Hepatocyte (in vitro differentiated cells): ENCODE measurements around the gene DPY19L1.
"Not testable (repeated sequence)": the region's sequence is repeated elsewhere in the genome, so short reads cannot be mapped to it uniquely, and the experiment has no call there.

Source experiments
- EZH2 ChIP-seq: fragments of 200-600 bp; sonication (generic); IDR thresholded peaks from 2 replicates; pipeline ENCODE4 v1.6.1; 2016; ENCODE audit warnings: antibody characterized with exemption, mild to moderate bottlenecking, borderline replicate concordance
- TF ChIP-seq, protein P1 (sequence below): fragments of 200-600 bp; sonication (generic); IDR thresholded peaks from 2 replicates; pipeline ENCODE4 v1.5.1; 2016; ENCODE audit warnings: antibody characterized with exemption, mild to moderate bottlenecking; ENCODE audit not compliant: poor library complexity

DNA sequence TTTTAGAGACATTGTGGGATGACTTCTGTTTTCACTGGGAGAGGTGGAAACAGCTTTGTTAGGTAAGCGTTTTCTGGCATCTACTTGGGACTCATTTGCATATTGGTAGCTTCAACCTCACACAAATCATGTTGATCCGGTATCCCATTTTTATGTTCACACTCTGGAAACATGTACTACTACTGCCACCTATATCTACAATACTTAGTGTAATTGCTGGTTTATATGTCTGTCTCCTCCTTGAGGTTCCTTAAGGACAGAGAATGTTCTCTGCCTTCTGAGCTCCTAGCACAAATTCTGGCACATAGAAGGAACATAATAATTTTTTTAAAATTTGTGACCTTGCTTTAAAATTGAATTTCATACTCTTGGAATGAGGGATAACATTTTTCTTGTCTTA is 28.1 kb upstream of the DPY19L1 start:
- TF ChIP-seq, protein P1, sequence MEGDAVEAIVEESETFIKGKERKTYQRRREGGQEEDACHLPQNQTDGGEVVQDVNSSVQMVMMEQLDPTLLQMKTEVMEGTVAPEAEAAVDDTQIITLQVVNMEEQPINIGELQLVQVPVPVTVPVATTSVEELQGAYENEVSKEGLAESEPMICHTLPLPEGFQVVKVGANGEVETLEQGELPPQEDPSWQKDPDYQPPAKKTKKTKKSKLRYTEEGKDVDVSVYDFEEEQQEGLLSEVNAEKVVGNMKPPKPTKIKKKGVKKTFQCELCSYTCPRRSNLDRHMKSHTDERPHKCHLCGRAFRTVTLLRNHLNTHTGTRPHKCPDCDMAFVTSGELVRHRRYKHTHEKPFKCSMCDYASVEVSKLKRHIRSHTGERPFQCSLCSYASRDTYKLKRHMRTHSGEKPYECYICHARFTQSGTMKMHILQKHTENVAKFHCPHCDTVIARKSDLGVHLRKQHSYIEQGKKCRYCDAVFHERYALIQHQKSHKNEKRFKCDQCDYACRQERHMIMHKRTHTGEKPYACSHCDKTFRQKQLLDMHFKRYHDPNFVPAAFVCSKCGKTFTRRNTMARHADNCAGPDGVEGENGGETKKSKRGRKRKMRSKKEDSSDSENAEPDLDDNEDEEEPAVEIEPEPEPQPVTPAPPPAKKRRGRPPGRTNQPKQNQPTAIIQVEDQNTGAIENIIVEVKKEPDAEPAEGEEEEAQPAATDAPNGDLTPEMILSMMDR, result not testable (repeated sequence)
- not testable (repeated sequence) for TF ChIP-seq EZH2
